PC-9 (cell line): ENCODE measurements around the gene LRRC43.

Source experiments
- CTCF ChIP-seq: fragments of 200-600 bp; sonication (generic); conservative IDR thresholded peaks from 2 replicates; pipeline ENCODE4 v1.6.1; 2017; ENCODE audit warnings: mixed run types, antibody characterized with exemption, mild to moderate bottlenecking, moderate library complexity
- EZH2 ChIP-seq: fragments of 200-600 bp; sonication (generic); IDR thresholded peaks from 2 replicates; pipeline ENCODE4 v1.8.0; 2017; ENCODE audit warnings: antibody characterized with exemption, low read depth

GRCh38 chr12:122171399-122171798 is 11.5 kb upstream of the LRRC43 start:
- TF ChIP-seq CTCF, result no peak
- TF ChIP-seq EZH2, result no peak
